SK-N-SH (cell line): ENCODE data around the gene PPP1R13L. TPM values are rescaled to one million over a fixed set of nuclear protein-coding genes. Genes with fewer than 3 reads are reported as not detected.

Experiments used
- CTCF ChIA-PET: fragments of 300-600, 350-600 bp; formaldehyde crosslinking; extraction: SDS; loops from one replicate; lab custom pipeline; 2021; lab: Yijun Ruan, JAX
- POLR2A ChIA-PET: fragments of 350-600 bp; sonication (Branson Sonifier 250); formaldehyde crosslinking; extraction: SDS; loops from one replicate; lab custom pipeline; 2020; ENCODE audit warnings: antibody characterized with exemption, inconsistent platforms; lab: Yijun Ruan, JAX
- DNase-seq: peaks from one replicate; pipeline ENCODE4 v3.0.0; 2012
- H2AFZ ChIP-seq: fragments of 200-600 bp; sonication (generic); 2 replicates; pipeline ENCODE4 v1.8.1; 2016; ENCODE audit warnings: antibody characterized with exemption, mild to moderate bottlenecking, low read depth
- H3F3A ChIP-seq: fragments of 200-600 bp; sonication (generic); replicated peaks from 2 replicates; pipeline ENCODE3; 2016; ENCODE audit warnings: antibody characterized with exemption, mild to moderate bottlenecking; ENCODE audit not compliant: insufficient read depth
- H3K27ac ChIP-seq, 2 experiments: fragments of 200-500 bp in 1 of 2; fragments of 200-600 bp in 1 of 2; sonication (Bioruptor generic) in 1 of 2; sonication (generic), shearing (Covaris generic) in 1 of 2; 2 replicates each; pipeline versions ENCODE4 v1.5.1 to v1.6.1; 2014 to 2016; ENCODE audit warnings: low read depth in 2 of 2, inconsistent platforms in 1 of 2, low read length in 1 of 2, mild to moderate bottlenecking in 1 of 2, mixed read lengths in 1 of 2
- H3K27me3 ChIP-seq: fragments of 200-600 bp; sonication (generic), shearing (Covaris generic); 2 replicates; pipeline ENCODE4 v1.6.1; 2016; ENCODE audit warnings: mixed run types; ENCODE audit not compliant: insufficient read depth
- H3K36me3 ChIP-seq, 2 experiments: fragments of 200-500 bp in 1 of 2; fragments of 200-600 bp in 1 of 2; sonication (Bioruptor generic) in 1 of 2; sonication (generic) in 1 of 2; replicated peaks in 1 of 2; 2 replicates each; pipeline versions ENCODE3 to v1.5.1; 2014 to 2016; ENCODE audit warnings: low read length in 1 of 2, mild to moderate bottlenecking in 1 of 2; ENCODE audit not compliant: insufficient read depth in 2 of 2, control insufficient read depth in 1 of 2
- H3K4me1 ChIP-seq, 2 experiments: fragments of 200-500 bp in 1 of 2; fragments of 200-600 bp in 1 of 2; sonication (Bioruptor generic) in 1 of 2; sonication (generic), shearing (Covaris generic) in 1 of 2; 2 replicates each; pipeline versions ENCODE4 v1.5.1 to v1.6.1; 2014 to 2016; ENCODE audit warnings: low read depth in 1 of 2, low read length in 1 of 2, mixed run types in 1 of 2; ENCODE audit not compliant: insufficient read depth in 2 of 2, control insufficient read depth in 1 of 2
- H3K4me2 ChIP-seq: fragments of 200-600 bp; sonication (generic), shearing (Covaris generic); 2 replicates; pipeline ENCODE4 v1.6.1; 2017; ENCODE audit warnings: mixed run types
- H3K4me3 ChIP-seq, 2 experiments: fragments of 200-500 bp in 1 of 2; fragments of 200-600 bp in 1 of 2; sonication (Bioruptor generic) in 1 of 2; sonication (generic), shearing (Covaris generic) in 1 of 2; 2 replicates each; pipeline versions ENCODE4 v1.5.1 to v1.8.1; 2014 to 2016; ENCODE audit warnings: low read depth in 2 of 2, inconsistent platforms in 1 of 2, low read length in 1 of 2, mild to moderate bottlenecking in 1 of 2, mixed read lengths in 1 of 2, moderate library complexity in 1 of 2
- H3K79me2 ChIP-seq: fragments of 200-600 bp; sonication (generic); 2 replicates; pipeline ENCODE4 v1.8.1; 2017; ENCODE audit warnings: mild to moderate bottlenecking; ENCODE audit not compliant: insufficient read depth
- H3K9ac ChIP-seq: fragments of 200-600 bp; sonication (generic); 2 replicates; pipeline ENCODE4 v1.6.1; 2017; ENCODE audit warnings: mixed run types
- H3K9me2 ChIP-seq: fragments of 200-600 bp; sonication (generic); 2 replicates; pipeline ENCODE4 v1.6.1; 2017; ENCODE audit warnings: mixed run types
- H3K9me3 ChIP-seq: fragments of 200-600 bp; sonication (generic); 2 replicates; pipeline ENCODE4 v1.6.1; 2017; ENCODE audit warnings: mixed run types, mild to moderate bottlenecking, moderate library complexity
- H4K20me1 ChIP-seq: fragments of 200-600 bp; sonication (generic); 2 replicates; pipeline ENCODE4 v1.6.1; 2017; ENCODE audit warnings: mild to moderate bottlenecking, mixed run types; ENCODE audit not compliant: insufficient read depth
- CHD2 ChIP-seq: fragments of 150-350 bp; IDR thresholded peaks from 2 replicates; pipeline ENCODE4 v1.6.1; 2018; ENCODE audit warnings: low read length; ENCODE audit not compliant: partially characterized antibody
- FOSL2 ChIP-seq: IDR thresholded peaks from 2 replicates; pipeline ENCODE4 v1.4.0; 2012; ENCODE audit warnings: low read depth, mild to moderate bottlenecking, moderate library complexity, borderline replicate concordance
- FOXJ3 ChIP-seq: sonication (generic); formaldehyde crosslinking; IDR thresholded peaks from 2 replicates; pipeline ENCODE4 v1.5.1; 2020; ENCODE audit warnings: mild to moderate bottlenecking, missing genetic modification reagents
- GABPA ChIP-seq: IDR thresholded peaks from 2 replicates; pipeline ENCODE4 v1.4.0; 2012; ENCODE audit warnings: low read depth, mild to moderate bottlenecking
- GATA2 ChIP-seq: sonication (generic); formaldehyde crosslinking; IDR thresholded peaks from 2 replicates; pipeline ENCODE4 v1.5.0; 2020; ENCODE audit warnings: mild to moderate bottlenecking, missing genetic modification reagents
- MEF2A ChIP-seq: IDR thresholded peaks from 2 replicates; pipeline ENCODE4 v1.4.0; 2012; ENCODE audit warnings: low read depth, borderline replicate concordance
- PBX3 ChIP-seq: IDR thresholded peaks from 2 replicates; pipeline ENCODE4; 2012
- POLR2AphosphoS5 ChIP-seq: IDR thresholded peaks from 2 replicates; pipeline ENCODE4 v1.6.1; 2012; ENCODE audit warnings: low read depth, low read length
- RAD21 ChIP-seq: IDR thresholded peaks from 2 replicates; pipeline ENCODE4 v1.6.1; 2012; ENCODE audit warnings: mild to moderate bottlenecking, low read length
- RCOR1 ChIP-seq: fragments of 150-350 bp; IDR thresholded peaks from 2 replicates; pipeline ENCODE4 v1.6.1; 2017; ENCODE audit warnings: antibody characterized with exemption, low read length
- RXRA ChIP-seq: IDR thresholded peaks from 2 replicates; pipeline ENCODE4 v1.4.0; 2012; ENCODE audit warnings: low read depth, mild to moderate bottlenecking, borderline replicate concordance
- SIN3A ChIP-seq: IDR thresholded peaks from 2 replicates; pipeline ENCODE4 v1.6.1; 2012; ENCODE audit warnings: low read depth, mild to moderate bottlenecking, low read length, moderate library complexity, borderline replicate concordance
- SMC3 ChIP-seq: IDR thresholded peaks from 2 replicates; pipeline ENCODE4 v1.6.1; 2012; ENCODE audit warnings: low read depth, low read length, improper control_type of control experiment
- TCF12 ChIP-seq: IDR thresholded peaks from 2 replicates; pipeline ENCODE4 v1.4.0; 2012
- TEAD4 ChIP-seq: IDR thresholded peaks from 2 replicates; pipeline ENCODE4 v1.4.0; 2012; ENCODE audit warnings: mild to moderate bottlenecking, borderline replicate concordance; ENCODE audit not compliant: insufficient read depth
- USF2 ChIP-seq: fragments of 150-350 bp; IDR thresholded peaks from 2 replicates; pipeline ENCODE4 v1.6.1; 2017; ENCODE audit warnings: antibody characterized with exemption, low read length, low read depth, borderline replicate concordance
- YY1 ChIP-seq: IDR thresholded peaks from 2 replicates; pipeline ENCODE4 v1.4.0; 2012; ENCODE audit warnings: low read depth, mild to moderate bottlenecking
- ZBTB33 ChIP-seq: IDR thresholded peaks from 2 replicates; pipeline ENCODE4 v1.4.0; 2012; ENCODE audit warnings: low read depth, borderline replicate concordance
- WGBS: methylation state at CpG from one replicate; pipeline ENCODE4 v1.1.6; 2017; ENCODE audit warnings: low lambda C conversion rate; 5-methylcytosine and 5-hydroxymethylcytosine counted together
- polyA plus RNA-seq, 3 experiments: library from polyadenylated mRNA; depleted of rRNA; stranded (reverse); fragments of >200 nt; gene quantifications; 2 replicates each; pipeline ENCODE4 v1.2.3, GENCODE V29; 2012
- TF ChIP-seq, protein P1 (sequence below): fragments of 150-350 bp; IDR thresholded peaks from 2 replicates; pipeline ENCODE4 v1.6.1; 2016; ENCODE audit warnings: mild to moderate bottlenecking, low read depth, low read length
- TF ChIP-seq, protein P2 (sequence below): IDR thresholded peaks from 2 replicates; pipeline ENCODE4 v1.4.0; 2012; ENCODE audit warnings: low read depth

PPP1R13L gene
- polyA plus RNA-seq, 1 of the 3 experiments (the other 2 are of a cell fraction): 18.0 TPM

- 82% methylated on average over 3 of the region's 3 CpGs for WGBS
- no peaks in the 10 kb centered on the region for H3K27me3 ChIP-seq
Measured at GRCh38 chr19:45349126-45349415, 55.8 kb downstream of the PPP1R13L start.

More at GRCh38 chr19:45349126-45349415, 55.8 kb downstream of the PPP1R13L start:
- H2AFZ ChIP-seq: no peak overlapping the region
- ChIA-PET POLR2A (no interaction called here), CTCF (interaction anchor here (5.1 kb wide), 1 partner anchor 11 kb away, joined by 30 read pairs; no protein-coding TSS in a partner anchor)
- no peaks in the 10 kb centered on the region for H4K20me1 ChIP-seq
- no peak for DNase-seq
- H3K9ac ChIP-seq: no peak overlapping the region
- no peak overlapping the region for H3K4me3 ChIP-seq
- TF ChIP-seq, protein P1, sequence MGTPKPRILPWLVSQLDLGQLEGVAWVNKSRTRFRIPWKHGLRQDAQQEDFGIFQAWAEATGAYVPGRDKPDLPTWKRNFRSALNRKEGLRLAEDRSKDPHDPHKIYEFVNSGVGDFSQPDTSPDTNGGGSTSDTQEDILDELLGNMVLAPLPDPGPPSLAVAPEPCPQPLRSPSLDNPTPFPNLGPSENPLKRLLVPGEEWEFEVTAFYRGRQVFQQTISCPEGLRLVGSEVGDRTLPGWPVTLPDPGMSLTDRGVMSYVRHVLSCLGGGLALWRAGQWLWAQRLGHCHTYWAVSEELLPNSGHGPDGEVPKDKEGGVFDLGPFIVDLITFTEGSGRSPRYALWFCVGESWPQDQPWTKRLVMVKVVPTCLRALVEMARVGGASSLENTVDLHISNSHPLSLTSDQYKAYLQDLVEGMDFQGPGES: no peak
- TF ChIP-seq RXRA (no peak), GABPA (no peak), RCOR1 (no peak), POLR2AphosphoS5 (no peak), USF2 (no peak), ZBTB33 (no peak), PBX3 (no peak), FOXJ3 (CRISPR knock-in tag) (no peak), YY1 (no peak), GATA2 (CRISPR knock-in tag) (no peak), SMC3 (no peak), RAD21 (no peak), TCF12 (no peak), CHD2 (no peak), FOSL2 (no peak), SIN3A (no peak), TEAD4 (no peak), MEF2A (no peak)
- TF ChIP-seq, protein P2, sequence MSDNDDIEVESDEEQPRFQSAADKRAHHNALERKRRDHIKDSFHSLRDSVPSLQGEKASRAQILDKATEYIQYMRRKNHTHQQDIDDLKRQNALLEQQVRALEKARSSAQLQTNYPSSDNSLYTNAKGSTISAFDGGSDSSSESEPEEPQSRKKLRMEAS: no peak
- H3K4me1 ChIP-seq: no peaks in the 10 kb centered on the region; a peak in 1 of 4 replicates
- no peak overlapping the region for H3K4me2 ChIP-seq
- no peaks in the 10 kb centered on the region for H3K9me2 ChIP-seq
- H3K27ac ChIP-seq: no peak overlapping the region
- H3K9me3 ChIP-seq: no peaks in the 10 kb centered on the region
- no peaks in the 10 kb centered on the region for H3K79me2 ChIP-seq
- peaks cover 4 to 33% of the 10 kb centered on the region in 2 experiments for H3K36me3 ChIP-seq
- peaks cover 3% of the 10 kb centered on the region for H3F3A ChIP-seq
